GM12801 (cell line): ENCODE results near the gene GPATCH2L.

Experiments
- CTCF ChIP-seq: IDR thresholded peaks from one replicate; pipeline ENCODE4 v1.5.1; 2011; ENCODE audit warnings: control low read depth; ENCODE audit not compliant: insufficient read length; ENCODE audit errors: extremely low read depth

Gene GPATCH2L

GRCh38 chr14:76250302-76250701 lies 98.6 kb downstream of the GPATCH2L start:
- no peak for TF ChIP-seq CTCF

GRCh38 chr14:76252471-76252870 lies 100.7 kb downstream of the GPATCH2L start:
- no peak for TF ChIP-seq CTCF

- no peak for TF ChIP-seq CTCF
These were observed 101.4 kb downstream of the GPATCH2L start for GRCh38 chr14:76253111-76253510.

DNA sequence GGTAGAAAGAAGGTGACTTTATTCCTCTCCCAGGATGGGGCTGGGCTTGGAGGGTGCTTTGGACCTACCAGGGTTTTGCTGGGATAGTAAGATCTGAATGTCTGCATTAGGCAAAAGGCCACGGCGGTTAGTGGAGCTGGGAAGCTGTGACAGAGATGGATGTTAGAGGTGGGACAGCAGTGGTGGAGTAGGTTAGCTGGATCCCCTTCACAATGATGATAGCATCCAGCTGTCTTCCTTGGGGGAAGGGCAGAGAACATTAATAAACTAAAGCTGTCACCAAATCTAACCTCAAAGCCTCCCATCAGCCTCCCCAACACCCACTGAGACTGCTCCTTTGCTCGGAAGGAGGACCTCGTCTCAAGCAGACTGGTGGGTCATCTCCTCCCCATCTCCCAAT lies 104.8 kb downstream of the GPATCH2L start:
- no peak for TF ChIP-seq CTCF

- TF ChIP-seq CTCF = no peak
These were observed 105.5 kb downstream of the GPATCH2L start for GRCh38 chr14:76257111-76257803.

DNA sequence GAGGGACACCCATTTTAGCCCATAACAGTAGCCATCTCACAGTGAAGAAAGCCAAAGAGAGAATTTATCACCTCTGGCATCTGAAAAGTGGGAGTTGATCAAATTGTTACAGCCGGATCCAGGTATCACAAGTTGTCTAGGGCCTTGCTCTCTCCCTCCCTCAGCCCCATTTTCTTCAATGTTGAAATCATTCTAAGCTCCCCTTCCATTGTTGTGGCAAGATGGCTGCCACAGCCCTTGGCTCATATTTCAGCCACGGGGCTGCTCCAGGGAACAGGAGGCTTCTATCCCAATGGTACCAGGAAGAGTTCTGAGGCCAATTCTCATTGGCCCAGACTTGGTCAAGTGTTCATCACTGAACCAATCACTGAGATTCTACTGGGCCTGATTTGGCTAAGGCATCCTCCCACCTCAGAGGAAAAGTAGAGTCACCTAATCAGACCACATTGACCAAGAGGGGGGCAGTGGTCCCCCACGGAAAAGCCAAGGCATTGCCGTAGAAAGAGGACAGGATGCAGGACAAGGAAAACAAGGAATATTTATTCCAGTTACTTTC lies 106.2 kb downstream of the GPATCH2L start:
- TF ChIP-seq CTCF = no peak

- no peak for TF ChIP-seq CTCF
These were observed 107.5 kb downstream of the GPATCH2L start for GRCh38 chr14:76259029-76259735.
